OCI-LY1 (cell line): ENCODE data around the gene PCDHGB5.
"Not testable (repeated sequence)": the region's sequence is repeated elsewhere in the genome, so short reads cannot be mapped to it uniquely, and the experiment has no call there.

Source experiments
- H2AFZ ChIP-seq: fragments of 200-600 bp; sonication (generic), shearing (Covaris generic); 2 replicates; pipeline ENCODE4 v1.6.0; 2014; ENCODE audit warnings: antibody characterized with exemption, mild to moderate bottlenecking, low read length
- H3F3A ChIP-seq: fragments of 200-600 bp; sonication (generic), shearing (Covaris generic); 2 replicates; pipeline ENCODE4 v1.6.0; 2014; ENCODE audit warnings: mild to moderate bottlenecking, antibody characterized with exemption, low read length, moderate library complexity; ENCODE audit not compliant: insufficient read depth
- H3K27ac ChIP-seq: fragments of 200-600 bp; sonication (generic); 2 replicates; pipeline ENCODE4 v1.5.1; 2014; ENCODE audit warnings: low read length, mixed run types, mild to moderate bottlenecking, low read depth; ENCODE audit not compliant: poor library complexity, severe bottlenecking
- H3K27me3 ChIP-seq: fragments of 200-600 bp; sonication (generic); 2 replicates; pipeline ENCODE4 v1.6.0; 2014; ENCODE audit warnings: antibody characterized with exemption, mild to moderate bottlenecking, low read length, moderate library complexity; ENCODE audit not compliant: insufficient read depth
- H3K36me3 ChIP-seq: fragments of 200-600 bp; sonication (generic); 2 replicates; pipeline ENCODE4 v1.6.1; 2014; ENCODE audit warnings: mild to moderate bottlenecking, antibody characterized with exemption, low read length, moderate library complexity, mixed read lengths; ENCODE audit not compliant: insufficient read depth
- H3K4me1 ChIP-seq: fragments of 200-600 bp; sonication (generic); 2 replicates; pipeline ENCODE4 v1.5.1; 2014; ENCODE audit warnings: mild to moderate bottlenecking, low read length, moderate library complexity; ENCODE audit not compliant: insufficient read depth, severe bottlenecking
- H3K4me2 ChIP-seq: fragments of 200-600 bp; sonication (generic), shearing (Covaris generic); 2 replicates; pipeline ENCODE4 v1.6.1; 2014; ENCODE audit warnings: low read length
- H3K4me3 ChIP-seq: fragments of 200-600 bp; sonication (generic); 2 replicates; pipeline ENCODE4 v1.5.1; 2014; ENCODE audit warnings: low read length, low read depth, mild to moderate bottlenecking, mixed read lengths; ENCODE audit not compliant: poor library complexity, severe bottlenecking
- H3K79me2 ChIP-seq: fragments of 200-600 bp; shearing (Covaris generic); 2 replicates; pipeline ENCODE4 v1.6.1; 2016; ENCODE audit warnings: mixed run types, low read length, mixed read lengths; ENCODE audit not compliant: insufficient read depth
- H3K9ac ChIP-seq: fragments of 200-600 bp; sonication (generic), shearing (Covaris generic); 2 replicates; pipeline ENCODE4 v1.6.1; 2014; ENCODE audit warnings: mild to moderate bottlenecking, low read length, mixed read lengths
- H3K9me2 ChIP-seq: fragments of 200-600 bp; sonication (generic), shearing (Covaris generic); 2 replicates; pipeline ENCODE4 v1.6.1; 2014; ENCODE audit warnings: low read depth, mild to moderate bottlenecking, low read length, mixed read lengths
- H3K9me3 ChIP-seq: fragments of 200-600 bp; shearing (Covaris generic); 2 replicates; pipeline ENCODE4 v1.6.1; 2014; ENCODE audit warnings: low read length, mixed read lengths
- H4K20me1 ChIP-seq: fragments of 200-600 bp; sonication (generic), shearing (Covaris generic); 2 replicates; pipeline ENCODE4 v1.6.0; 2016; ENCODE audit warnings: mild to moderate bottlenecking, low read length; ENCODE audit not compliant: insufficient read depth
- CTCF ChIP-seq: fragments of 200-600 bp; sonication (generic), shearing (Covaris generic); IDR thresholded peaks from 2 replicates; pipeline ENCODE4 v1.5.1; 2017; ENCODE audit warnings: mild to moderate bottlenecking, antibody characterized with exemption, low read length, moderate library complexity, mixed read lengths
- EZH2 ChIP-seq: fragments of 200-600 bp; sonication (generic), shearing (Covaris generic); IDR thresholded peaks from 2 replicates; pipeline ENCODE4 v1.8.0; 2017; ENCODE audit warnings: borderline replicate concordance, mixed run types, mild to moderate bottlenecking, antibody characterized with exemption, low read length, moderate library complexity, mixed read lengths

Gene PCDHGB5

GRCh38 chr5:141393267-141393666 lies 4.5 kb upstream of the PCDHGB5 start:
- H3K27me3 ChIP-seq: no peaks in the 10 kb centered on the region
- H3K9me2 ChIP-seq: no peaks in the 10 kb centered on the region
- no peaks in the 10 kb centered on the region for H3K36me3 ChIP-seq
- H4K20me1 ChIP-seq: no peaks in the 10 kb centered on the region
- H3K9ac ChIP-seq: no peak overlapping the region
- H3K9me3 ChIP-seq: peaks cover 6% of the 10 kb centered on the region; the same call in 1 of the 2 replicates
- H2AFZ ChIP-seq: no peak overlapping the region
- H3K27ac ChIP-seq: no peak overlapping the region
- H3K4me2 ChIP-seq: no peak overlapping the region
- TF ChIP-seq CTCF (no peak), EZH2 (no peak)
- H3K79me2 ChIP-seq: no peaks in the 10 kb centered on the region
- no peak overlapping the region for H3K4me3 ChIP-seq
- H3K4me1 ChIP-seq: no peaks in the 10 kb centered on the region
- no peaks in the 10 kb centered on the region for H3F3A ChIP-seq

- not testable (repeated sequence) for H3K9ac ChIP-seq, H2AFZ ChIP-seq, H3K27me3 ChIP-seq, H3K79me2 ChIP-seq, H4K20me1 ChIP-seq, H3K4me2 ChIP-seq, H3K9me2 ChIP-seq, H3K36me3 ChIP-seq, H3F3A ChIP-seq, H3K4me1 ChIP-seq, H3K27ac ChIP-seq, H3K9me3 ChIP-seq, H3K4me3 ChIP-seq
Observed at GRCh38 chr5:141394401-141395187, 3.2 kb upstream of the PCDHGB5 start.

GRCh38 chr5:141398608-141399007 lies 861 bp downstream of the PCDHGB5 start:
- H3K27me3 ChIP-seq: no peaks in the 10 kb centered on the region
- TF ChIP-seq EZH2 (no peak), CTCF (no peak)
- peaks cover 5% of the 10 kb centered on the region; the same call in 1 of the 2 replicates for H3K9me3 ChIP-seq
- H3K9me2 ChIP-seq: no peaks in the 10 kb centered on the region
- no peak overlapping the region for H3K27ac ChIP-seq
- no peaks in the 10 kb centered on the region for H3F3A ChIP-seq
- no peak overlapping the region for H3K4me2 ChIP-seq
- H3K79me2 ChIP-seq: no peaks in the 10 kb centered on the region
- H4K20me1 ChIP-seq: no peaks in the 10 kb centered on the region
- H3K4me3 ChIP-seq: no peak overlapping the region
- no peak overlapping the region for H3K9ac ChIP-seq
- H3K36me3 ChIP-seq: no peaks in the 10 kb centered on the region
- no peak overlapping the region for H2AFZ ChIP-seq
- H3K4me1 ChIP-seq: no peaks in the 10 kb centered on the region
